Measurements from ENCODE around the gene STOX2.

DNA sequence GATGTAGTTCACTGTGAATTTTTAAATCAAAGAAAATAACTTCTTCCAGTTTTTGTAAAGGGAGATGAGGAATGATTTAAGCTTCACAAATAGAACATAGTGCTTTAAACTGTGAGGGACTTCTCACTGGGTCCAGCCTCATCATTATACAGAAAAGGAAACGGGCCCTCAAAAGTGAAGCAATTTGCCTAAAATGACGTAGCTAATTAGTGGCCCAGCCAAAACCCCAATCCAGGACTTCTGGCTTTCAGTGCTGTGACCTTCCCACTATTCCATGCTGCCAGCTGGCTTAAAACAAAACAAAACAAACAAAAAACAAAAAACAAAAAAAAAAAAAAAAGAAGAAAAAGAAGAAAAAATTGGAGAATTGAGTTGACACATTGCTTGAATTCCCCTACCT lies 45.0 kb upstream of the STOX2 start:
- TF ChIP-seq, protein P1, sequence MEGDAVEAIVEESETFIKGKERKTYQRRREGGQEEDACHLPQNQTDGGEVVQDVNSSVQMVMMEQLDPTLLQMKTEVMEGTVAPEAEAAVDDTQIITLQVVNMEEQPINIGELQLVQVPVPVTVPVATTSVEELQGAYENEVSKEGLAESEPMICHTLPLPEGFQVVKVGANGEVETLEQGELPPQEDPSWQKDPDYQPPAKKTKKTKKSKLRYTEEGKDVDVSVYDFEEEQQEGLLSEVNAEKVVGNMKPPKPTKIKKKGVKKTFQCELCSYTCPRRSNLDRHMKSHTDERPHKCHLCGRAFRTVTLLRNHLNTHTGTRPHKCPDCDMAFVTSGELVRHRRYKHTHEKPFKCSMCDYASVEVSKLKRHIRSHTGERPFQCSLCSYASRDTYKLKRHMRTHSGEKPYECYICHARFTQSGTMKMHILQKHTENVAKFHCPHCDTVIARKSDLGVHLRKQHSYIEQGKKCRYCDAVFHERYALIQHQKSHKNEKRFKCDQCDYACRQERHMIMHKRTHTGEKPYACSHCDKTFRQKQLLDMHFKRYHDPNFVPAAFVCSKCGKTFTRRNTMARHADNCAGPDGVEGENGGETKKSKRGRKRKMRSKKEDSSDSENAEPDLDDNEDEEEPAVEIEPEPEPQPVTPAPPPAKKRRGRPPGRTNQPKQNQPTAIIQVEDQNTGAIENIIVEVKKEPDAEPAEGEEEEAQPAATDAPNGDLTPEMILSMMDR (IDR thresholded peaks at IDR 0.05; ENCODE audit: insufficient read depth, low read depth, low read length): no peak
- no peak for TF ChIP-seq EZH2 (IDR thresholded peaks at IDR 0.05; ENCODE audit: insufficient read depth, low read length)
